Measurements from ENCODE around the gene FAM110D. TPM values are rescaled to one million over a fixed set of nuclear protein-coding genes. Genes with fewer than 3 reads are reported as not detected.

The FAM110D gene
- polyA plus RNA-seq, 1 of the 3 experiments (the other 2 are of a cell fraction) = 0.64 TPM

DNA sequence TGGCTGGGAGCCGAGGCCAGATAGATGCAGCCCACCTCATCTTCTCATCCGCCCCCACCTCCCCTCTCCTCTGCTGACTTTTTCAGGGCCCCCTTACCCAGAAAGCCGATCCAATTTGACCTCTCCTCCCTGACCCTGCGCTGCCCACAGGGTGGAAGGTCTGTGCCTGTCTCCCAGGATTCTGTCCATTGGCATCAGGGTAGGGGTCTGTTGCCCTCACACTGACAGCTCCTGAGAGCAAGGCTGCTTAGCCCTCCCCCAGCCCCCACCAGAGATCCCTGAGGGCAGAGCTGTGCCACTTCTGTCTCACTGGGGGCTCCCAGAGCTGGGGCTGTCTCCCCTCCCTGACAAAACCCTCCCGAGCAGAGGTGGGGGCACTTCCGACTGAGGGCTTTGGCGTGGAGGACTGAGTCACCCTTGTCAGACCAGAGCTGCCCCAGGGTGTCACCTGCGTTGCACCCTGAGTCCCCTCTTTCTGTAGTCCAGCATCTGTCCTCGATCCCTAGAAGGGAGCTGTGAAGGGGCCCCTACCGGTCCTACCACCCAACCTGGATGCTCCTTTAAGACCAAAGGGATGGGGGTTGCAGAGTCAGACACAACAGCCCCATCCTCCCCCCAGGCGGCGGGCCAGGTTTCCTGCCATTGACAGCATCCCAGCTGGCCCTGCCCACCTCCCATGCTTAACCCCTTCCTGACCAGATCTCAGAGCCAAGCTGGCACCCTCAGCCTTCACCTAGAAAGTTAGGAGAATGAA lies 2.4 kb upstream of the FAM110D start:
- Histone ChIP-seq H3F3A (replicated peaks; ENCODE audit: insufficient read depth) (no peaks in the 10 kb centered on the region), H3K4me2 (peak overlapping the region; percentile 61; the same call in 1 of the 2 replicates), H3K4me1 (ENCODE audit: control insufficient read depth in 1 of 2, insufficient read depth in 2 of 2, low read depth in 1 of 2, low read length in 1 of 2) (peaks cover 6 to 33% of the 10 kb centered on the region in 2 experiments; a peak in 1 of 4 replicates), H2AFZ (ENCODE audit: low read depth) (no peak overlapping the region), H3K9me2 (no peaks in the 10 kb centered on the region), H3K27me3 (ENCODE audit: insufficient read depth) (no peaks in the 10 kb centered on the region; the same call in 1 of the 2 replicates), H3K36me3 (replicated peaks in 1 of 2; ENCODE audit: control insufficient read depth in 1 of 2, insufficient read depth in 2 of 2, low read length in 1 of 2) (no peaks in the 10 kb centered on the region), H3K79me2 (ENCODE audit: insufficient read depth) (no peaks in the 10 kb centered on the region), H3K9ac (no peak overlapping the region), H3K9me3 (no peaks in the 10 kb centered on the region), H3K27ac (ENCODE audit: low read depth in 2 of 2, low read length in 1 of 2) (peak overlapping the region in 1 of 2 experiments; percentile 53; a peak in 1 of 4 replicates), H3K4me3 (ENCODE audit: low read depth in 2 of 2, low read length in 1 of 2) (peak overlapping the region in 1 of 2 experiments; percentile 25; a peak in 2 of 4 replicates), H4K20me1 (ENCODE audit: insufficient read depth) (no peaks in the 10 kb centered on the region)
- TF ChIP-seq RFX5 (IDR thresholded peaks at IDR 0.05; ENCODE audit: low read length) (0 out of 2 replicates have a peak, but pooled peaks have one; percentile 31), FOXJ3 (CRISPR knock-in tag; IDR thresholded peaks at IDR 0.05) (0 out of 2 replicates have a peak, but pooled peaks have one; percentile 23), CHD2 (IDR thresholded peaks at IDR 0.05; ENCODE audit: low read length, partially characterized antibody) (peak; percentile 70), EP300 (IDR thresholded peaks at IDR 0.05; ENCODE audit: borderline replicate concordance in 1 of 2, low read depth in 1 of 2, low read length in 1 of 2) (peak in 1 of 2 experiments; percentile 52; a peak in 1 of 4 replicates), NFIC (IDR thresholded peaks at IDR 0.05; ENCODE audit: borderline replicate concordance) (no peak), MXI1 (IDR thresholded peaks at IDR 0.05; ENCODE audit: low read depth, low read length) (peak; percentile 70; the same call in 1 of the 2 replicates), ELF1 (IDR thresholded peaks at IDR 0.05) (no peak), EZH2phosphoT487 (IDR thresholded peaks at IDR 0.05; ENCODE audit: borderline replicate concordance, low read depth) (no peak)
- TF ChIP-seq, protein P1, sequence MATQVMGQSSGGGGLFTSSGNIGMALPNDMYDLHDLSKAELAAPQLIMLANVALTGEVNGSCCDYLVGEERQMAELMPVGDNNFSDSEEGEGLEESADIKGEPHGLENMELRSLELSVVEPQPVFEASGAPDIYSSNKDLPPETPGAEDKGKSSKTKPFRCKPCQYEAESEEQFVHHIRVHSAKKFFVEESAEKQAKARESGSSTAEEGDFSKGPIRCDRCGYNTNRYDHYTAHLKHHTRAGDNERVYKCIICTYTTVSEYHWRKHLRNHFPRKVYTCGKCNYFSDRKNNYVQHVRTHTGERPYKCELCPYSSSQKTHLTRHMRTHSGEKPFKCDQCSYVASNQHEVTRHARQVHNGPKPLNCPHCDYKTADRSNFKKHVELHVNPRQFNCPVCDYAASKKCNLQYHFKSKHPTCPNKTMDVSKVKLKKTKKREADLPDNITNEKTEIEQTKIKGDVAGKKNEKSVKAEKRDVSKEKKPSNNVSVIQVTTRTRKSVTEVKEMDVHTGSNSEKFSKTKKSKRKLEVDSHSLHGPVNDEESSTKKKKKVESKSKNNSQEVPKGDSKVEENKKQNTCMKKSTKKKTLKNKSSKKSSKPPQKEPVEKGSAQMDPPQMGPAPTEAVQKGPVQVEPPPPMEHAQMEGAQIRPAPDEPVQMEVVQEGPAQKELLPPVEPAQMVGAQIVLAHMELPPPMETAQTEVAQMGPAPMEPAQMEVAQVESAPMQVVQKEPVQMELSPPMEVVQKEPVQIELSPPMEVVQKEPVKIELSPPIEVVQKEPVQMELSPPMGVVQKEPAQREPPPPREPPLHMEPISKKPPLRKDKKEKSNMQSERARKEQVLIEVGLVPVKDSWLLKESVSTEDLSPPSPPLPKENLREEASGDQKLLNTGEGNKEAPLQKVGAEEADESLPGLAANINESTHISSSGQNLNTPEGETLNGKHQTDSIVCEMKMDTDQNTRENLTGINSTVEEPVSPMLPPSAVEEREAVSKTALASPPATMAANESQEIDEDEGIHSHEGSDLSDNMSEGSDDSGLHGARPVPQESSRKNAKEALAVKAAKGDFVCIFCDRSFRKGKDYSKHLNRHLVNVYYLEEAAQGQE (IDR thresholded peaks at IDR 0.05; ENCODE audit: low read depth, low read length) = no peak
- ChIA-PET POLR2A (interaction anchor here (1.1 kb wide), 2 partner anchors 8 to 44 kb away, joined by 3 read pairs; no protein-coding TSS in a partner anchor), CTCF (interaction anchor here (0.6 to 13.7 kb wide), 11 partner anchors 9 to 262 kb away, joined by 3 to 131 read pairs (median 4); partner anchors contain the start of gene ZNF593)
- peak; percentile 90 for DNase-seq
- WGBS (ENCODE audit: low lambda C conversion rate) = 58% methylated on average over 6 of the region's 12 CpGs

DNA sequence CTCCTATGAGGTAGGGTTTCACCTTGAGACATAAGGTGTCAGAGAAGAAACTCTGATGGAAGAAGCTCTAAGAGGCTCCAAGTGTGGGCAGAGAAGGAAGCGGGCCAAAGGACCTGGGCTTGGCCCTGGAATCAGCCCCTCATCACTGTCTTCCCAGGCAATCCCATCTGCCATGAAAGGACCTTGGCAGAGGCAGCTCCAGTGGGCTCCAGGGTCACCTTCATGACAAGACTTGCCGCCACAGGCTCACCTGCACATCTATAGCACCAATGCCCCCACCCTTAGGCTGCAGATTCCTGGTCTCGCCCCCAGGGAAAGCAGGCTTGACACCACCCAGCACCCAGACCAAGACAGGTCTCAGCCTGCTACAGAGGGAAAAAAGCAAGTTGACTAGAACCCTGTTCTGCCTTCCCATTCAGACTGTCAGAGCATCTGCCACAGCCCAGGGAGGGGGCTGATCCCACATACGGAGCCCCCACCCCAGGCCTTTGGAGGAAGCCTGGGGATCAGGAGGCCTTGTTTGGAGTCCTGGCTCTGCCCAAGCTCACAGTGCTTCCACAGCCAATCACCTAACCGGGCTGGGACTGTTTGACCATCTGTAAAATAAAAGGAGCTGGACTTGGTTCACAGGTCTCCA lies 490 bp upstream of the FAM110D start:
- Histone ChIP-seq H3K9me3 (no peaks in the 10 kb centered on the region), H4K20me1 (ENCODE audit: insufficient read depth) (no peaks in the 10 kb centered on the region), H3K27ac (ENCODE audit: low read depth in 2 of 2, low read length in 1 of 2) (no peak overlapping the region), H3K4me1 (ENCODE audit: control insufficient read depth in 1 of 2, insufficient read depth in 2 of 2, low read depth in 1 of 2, low read length in 1 of 2) (peaks cover 6 to 33% of the 10 kb centered on the region in 2 experiments; a peak in 1 of 4 replicates), H3K4me2 (no peak overlapping the region), H3K27me3 (ENCODE audit: insufficient read depth) (no peaks in the 10 kb centered on the region), H3K36me3 (replicated peaks in 1 of 2; ENCODE audit: control insufficient read depth in 1 of 2, insufficient read depth in 2 of 2, low read length in 1 of 2) (no peaks in the 10 kb centered on the region), H3K79me2 (ENCODE audit: insufficient read depth) (no peaks in the 10 kb centered on the region), H2AFZ (ENCODE audit: low read depth) (peak overlapping the region; percentile 70; the same call in 1 of the 2 replicates), H3F3A (replicated peaks; ENCODE audit: insufficient read depth) (no peaks in the 10 kb centered on the region), H3K4me3 (ENCODE audit: low read depth in 2 of 2, low read length in 1 of 2) (peak overlapping the region in 1 of 2 experiments; percentile 43; a peak in 2 of 4 replicates), H3K9me2 (no peaks in the 10 kb centered on the region), H3K9ac (no peak overlapping the region)
- ChIA-PET POLR2A (no interaction called here), CTCF (interaction anchor here (0.6 to 13.7 kb wide), 7 partner anchors 12 to 440 kb away, joined by 3 to 131 read pairs (median 6); partner anchors contain the start of genes CEP85 and ZNF593)
- no peak for DNase-seq
- WGBS (ENCODE audit: low lambda C conversion rate) = 82% methylated on average over 3 of the region's 5 CpGs
- TF ChIP-seq MEF2A (IDR thresholded peaks at IDR 0.05; ENCODE audit: borderline replicate concordance, low read depth) (no peak), SIN3A (IDR thresholded peaks at IDR 0.05; ENCODE audit: borderline replicate concordance, low read depth, low read length) (no peak), FOSL2 (IDR thresholded peaks at IDR 0.05; ENCODE audit: borderline replicate concordance, low read depth) (no peak), NFIC (IDR thresholded peaks at IDR 0.05; ENCODE audit: borderline replicate concordance) (no peak), TCF12 (IDR thresholded peaks at IDR 0.05) (no peak)
